ENCODE data around the gene ATL3. TPM values are rescaled to one million over a fixed set of nuclear protein-coding genes. Genes with fewer than 3 reads are reported as not detected.

The ATL3 gene, protein sequence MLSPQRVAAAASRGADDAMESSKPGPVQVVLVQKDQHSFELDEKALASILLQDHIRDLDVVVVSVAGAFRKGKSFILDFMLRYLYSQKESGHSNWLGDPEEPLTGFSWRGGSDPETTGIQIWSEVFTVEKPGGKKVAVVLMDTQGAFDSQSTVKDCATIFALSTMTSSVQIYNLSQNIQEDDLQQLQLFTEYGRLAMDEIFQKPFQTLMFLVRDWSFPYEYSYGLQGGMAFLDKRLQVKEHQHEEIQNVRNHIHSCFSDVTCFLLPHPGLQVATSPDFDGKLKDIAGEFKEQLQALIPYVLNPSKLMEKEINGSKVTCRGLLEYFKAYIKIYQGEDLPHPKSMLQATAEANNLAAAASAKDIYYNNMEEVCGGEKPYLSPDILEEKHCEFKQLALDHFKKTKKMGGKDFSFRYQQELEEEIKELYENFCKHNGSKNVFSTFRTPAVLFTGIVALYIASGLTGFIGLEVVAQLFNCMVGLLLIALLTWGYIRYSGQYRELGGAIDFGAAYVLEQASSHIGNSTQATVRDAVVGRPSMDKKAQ
- total RNA-seq (2021; ENCODE audit: unreplicated experiment) (32.3 TPM), Bru-seq, nascent RNA (percentile 82 among the genes with signal in this experiment), BruChase-seq, experiment 1, labeled RNA remaining after a 6-hour chase (percentile 97 among the genes with signal in this experiment), BruChase-seq, experiment 2, labeled RNA remaining after a 2-hour chase (percentile 91 among the genes with signal in this experiment)
- 9.6 and 11.4 TPM in 2 replicates for polyA plus RNA-seq (2012)
- long read RNA-seq, full-length matches to known transcripts = 24 of 59 reads
- long read RNA-seq, partial matches to known transcripts = 3 of 59 reads
- long read RNA-seq, other reads (novel, unspliced or antisense) = 32 of 59 reads

GRCh38 chr11:63671322-63672155 lies at the start of gene ATL3:
ATL3 (minus strand) TSS chr11:63671376; CDS start chr11:63671335, 41 bp downstream.
- Histone ChIP-seq H3K4me3 (replicated peaks in 1 of 2; ENCODE audit: low read depth in 1 of 2, low read length in 2 of 2) (peak within 1 kb of the TSS; percentile 50 to 60), H3K9me2 (ENCODE audit: insufficient read depth) (no peaks in the 10 kb centered on the region), H3K27me3 (ENCODE audit: insufficient read depth, low read length) (no peaks in the 10 kb centered on the region), H3K9me3 (ENCODE audit: control insufficient read depth in 1 of 2, insufficient read depth in 1 of 2, low read depth in 1 of 2, low read length in 2 of 2) (no peaks in the 10 kb centered on the region), H3K36me3 (ENCODE audit: control insufficient read depth in 1 of 2, insufficient read depth in 2 of 2, low read length in 2 of 2) (no peaks in the 10 kb centered on the region), H3K4me2 (ENCODE audit: low read length) (peak within 1 kb of the TSS; percentile 86), H2AFZ (ENCODE audit: low read depth, low read length, poor library complexity, severe bottlenecking) (peak within 1 kb of the TSS; percentile 38), H3K9ac (ENCODE audit: low read length) (peak within 1 kb of the TSS; percentile 76), H3K4me1 (ENCODE audit: control insufficient read depth in 1 of 2, insufficient read depth in 2 of 2, low read length in 2 of 2) (peaks cover 25 to 54% of the 10 kb centered on the region in 2 experiments), H3K79me2 (ENCODE audit: insufficient read depth, low read length) (peaks cover 41% of the 10 kb centered on the region), H4K20me1 (ENCODE audit: insufficient read depth) (no peaks in the 10 kb centered on the region), H3K27ac (ENCODE audit: low read depth, low read length) (peak within 1 kb of the TSS; percentile 83)
- BruUV-seq (replicated peaks) = no TSS peak
- ChIA-PET RAD21 (ENCODE audit: low non-redundant PET in 1 of 2, low total read pairs in 2 of 2, uncharacterized antibody in 2 of 2, unreplicated experiment in 2 of 2) (no interaction called here), CTCF (interaction anchor here (1.0 to 2.1 kb wide), 2 partner anchors 9 to 17 kb away, joined by 3 to 7 read pairs; partner anchors contain the start of gene RTN3), POLR2A (interaction anchor here (4.3 kb wide), 1 partner anchor 10 kb away, joined by 24 read pairs; the partner anchor contains the start of gene RTN3)
- DNase-seq (ENCODE audit: low read depth, low spot score) (peak; percentile 93), ATAC-seq (peak; percentile 87)
- intact Hi-C loops (cut with micrococcal nuclease) = no loop called here
- TF ChIP-seq ZNF274 (IDR thresholded peaks at IDR 0.05; ENCODE audit: low read depth, low read length) = no peak
- no peak for TF ChIP-seq SIN3A (IDR thresholded peaks at IDR 0.05; ENCODE audit: low read depth)
- peak; percentile 42 for TF ChIP-seq TCF7L2 (IDR thresholded peaks at IDR 0.05; ENCODE audit: borderline replicate concordance, extremely low read depth, insufficient read depth, insufficient read length)
- peak; percentile 68; the same call in 1 of the 2 replicates for TF ChIP-seq SP1 (IDR thresholded peaks at IDR 0.05; ENCODE audit: low read depth)
- TF ChIP-seq, protein P1, sequence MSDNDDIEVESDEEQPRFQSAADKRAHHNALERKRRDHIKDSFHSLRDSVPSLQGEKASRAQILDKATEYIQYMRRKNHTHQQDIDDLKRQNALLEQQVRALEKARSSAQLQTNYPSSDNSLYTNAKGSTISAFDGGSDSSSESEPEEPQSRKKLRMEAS (IDR thresholded peaks at IDR 0.05) = peak; percentile 100
- TF ChIP-seq POLR2A (IDR thresholded peaks at IDR 0.05; ENCODE audit: borderline replicate concordance, extremely low read depth, insufficient read depth, insufficient read length) = no peak
- no peak for TF ChIP-seq YY1 (IDR thresholded peaks at IDR 0.05; ENCODE audit: extremely low read depth, insufficient replicate concordance, low read depth, low read length)
- TF ChIP-seq CBX3 (IDR thresholded peaks at IDR 0.05; ENCODE audit: low read depth) = peak; percentile 100
- TF ChIP-seq ZFX (IDR thresholded peaks at IDR 0.05) = peak; percentile 93
- TF ChIP-seq POLR2AphosphoS5 (IDR thresholded peaks at IDR 0.05; ENCODE audit: low read depth, low read length) = peak; percentile 79
